GM23338 (cell line): ENCODE data around the gene SLC6A8. TPM values are rescaled to one million over a fixed set of nuclear protein-coding genes. Genes with fewer than 3 reads are reported as not detected.

Source experiments
- ATAC-seq: fragments of 200-7000 bp; cut with Tn5 transposase; 3 replicates; pipeline ENCODE4 v1.9.1; 2020
- DNase-seq: peaks from one replicate; pipeline ENCODE4 v3.0.0-alpha.2; 2015; ENCODE audit warnings: low spot score
- H2AFZ ChIP-seq: fragments of 200-600 bp; sonication (generic); 2 replicates; pipeline ENCODE4 v1.8.0; 2016; ENCODE audit warnings: antibody characterized with exemption, mild to moderate bottlenecking, moderate library complexity
- H3F3A ChIP-seq: fragments of 200-600 bp; sonication (generic); replicated peaks from 2 replicates; pipeline ENCODE4 v1.8.0; 2017; ENCODE audit warnings: antibody characterized with exemption, mixed run types, low read depth
- H3K27ac ChIP-seq: fragments of 200-600 bp; sonication (generic); 2 replicates; pipeline ENCODE4 v1.6.1; 2016; ENCODE audit warnings: low read depth
- H3K27me3 ChIP-seq: fragments of 200-600 bp; sonication (generic); 2 replicates; pipeline ENCODE4 v1.8.0; 2016; ENCODE audit warnings: mild to moderate bottlenecking, mixed run types, moderate library complexity; ENCODE audit not compliant: insufficient read depth
- H3K36me3 ChIP-seq: fragments of 200-600 bp; sonication (generic); 2 replicates; pipeline ENCODE4 v1.8.0; 2016; ENCODE audit warnings: mild to moderate bottlenecking; ENCODE audit not compliant: insufficient read depth
- H3K4me1 ChIP-seq: fragments of 200-600 bp; sonication (generic); 2 replicates; pipeline ENCODE4 v1.8.0; 2016; ENCODE audit warnings: mild to moderate bottlenecking, moderate library complexity; ENCODE audit not compliant: insufficient read depth
- H3K4me2 ChIP-seq: fragments of 200-600 bp; sonication (generic); 2 replicates; pipeline ENCODE4 v1.7.1; 2017; ENCODE audit warnings: mixed run types
- H3K4me3 ChIP-seq: fragments of 200-600 bp; sonication (generic); 2 replicates; pipeline ENCODE4 v1.6.1; 2016; ENCODE audit warnings: mixed run types
- H3K79me2 ChIP-seq: fragments of 200-600 bp; sonication (generic); replicated peaks from 2 replicates; pipeline ENCODE4 v1.8.0; 2017; ENCODE audit warnings: mild to moderate bottlenecking; ENCODE audit not compliant: insufficient read depth
- H3K9me2 ChIP-seq: fragments of 200-600 bp; sonication (generic); 2 replicates; pipeline ENCODE4 v1.8.0; 2017; ENCODE audit not compliant: insufficient read depth
- H4K20me1 ChIP-seq: fragments of 200-600 bp; sonication (generic); replicated peaks from 2 replicates; pipeline ENCODE4 v1.8.0; 2017; ENCODE audit warnings: mild to moderate bottlenecking; ENCODE audit not compliant: insufficient read depth
- H3K27ac Mint-ChIP-seq: 2 replicates; pipeline ENCODE4 v1.8.0; 2020; ENCODE audit warnings: inconsistent platforms, mild to moderate bottlenecking, moderate library complexity, mixed read lengths
- H3K27me3 Mint-ChIP-seq: 3 replicates; pipeline ENCODE4 v1.8.0; 2022; ENCODE audit warnings: low read depth, mild to moderate bottlenecking, moderate library complexity, mixed read lengths, inconsistent platforms; ENCODE audit not compliant: insufficient read depth, poor library complexity
- H3K36me3 Mint-ChIP-seq: 3 replicates; pipeline ENCODE4 v1.8.0; 2021; ENCODE audit warnings: low read depth, mild to moderate bottlenecking, inconsistent platforms, moderate library complexity, mixed read lengths
- H3K4me1 Mint-ChIP-seq: 3 replicates; pipeline ENCODE4 v1.8.0; 2020; ENCODE audit warnings: mild to moderate bottlenecking, inconsistent platforms, mixed read lengths
- H3K4me3 Mint-ChIP-seq: 3 replicates; pipeline ENCODE4 v1.8.0; 2021; ENCODE audit warnings: moderate library complexity, mild to moderate bottlenecking, inconsistent platforms, mixed read lengths
- H3K9me3 Mint-ChIP-seq: 3 replicates; pipeline ENCODE4 v1.8.0; 2020; ENCODE audit warnings: moderate library complexity, mild to moderate bottlenecking, inconsistent platforms, mixed read lengths
- EZH2 ChIP-seq: fragments of 200-600 bp; sonication (generic); IDR thresholded peaks from one replicate; pipeline ENCODE4 v1.8.0; 2017; ENCODE audit warnings: antibody characterized with exemption, mild to moderate bottlenecking, low read depth; ENCODE audit not compliant: unreplicated experiment
- JUNB ChIP-seq: IDR thresholded peaks from one replicate; pipeline ENCODE4 v1.6.1; 2016; ENCODE audit warnings: antibody characterized with exemption; ENCODE audit not compliant: unreplicated experiment
- NANOG ChIP-seq: IDR thresholded peaks from 2 replicates; pipeline ENCODE4 v1.6.1; 2016; ENCODE audit warnings: antibody characterized with exemption, borderline replicate concordance
- POLR2AphosphoS5 ChIP-seq: IDR thresholded peaks from 2 replicates; pipeline ENCODE4 v1.6.1; 2016; ENCODE audit warnings: antibody characterized with exemption, low read depth
- STAT1 ChIP-seq: IDR thresholded peaks from one replicate; pipeline ENCODE4 v1.6.1; 2016; ENCODE audit warnings: antibody characterized with exemption; ENCODE audit not compliant: unreplicated experiment
- ZNF114 ChIP-seq: fragments of 250-450 bp; sonication (Bioruptor Pico); IDR thresholded peaks from 2 replicates; pipeline ENCODE4 v1.5.0; 2020; ENCODE audit warnings: mild to moderate bottlenecking, moderate library complexity
- ZNF331 ChIP-seq: fragments of 250-450 bp; sonication (Bioruptor Pico); IDR thresholded peaks from 2 replicates; pipeline ENCODE4 v1.5.0; 2020; ENCODE audit warnings: low read depth, mild to moderate bottlenecking, moderate library complexity
- polyA plus RNA-seq: library from polyadenylated mRNA; unstranded; fragments of >200 nt; fragmentation: Nextera tagmentation; extraction: Ambion mirVana; gene quantifications from 2 replicates; pipeline ENCODE4 v1.2.1, GENCODE V29; 2016
- total RNA-seq: library from RNA; depleted of rRNA; stranded (reverse); fragments of >200 nt; shearing (Covaris generic); gene quantifications from 2 replicates; pipeline ENCODE4 v1.2.3, GENCODE V29; 2014
- TF ChIP-seq, protein P1 (sequence below), 2 experiments: fragments of 200-600 bp in 1 of 2; sonication (generic) in 1 of 2; conservative IDR thresholded peaks; 2 replicates each; pipeline versions ENCODE4 v1.5.1 to v1.6.1; 2016 to 2017; ENCODE audit warnings: antibody characterized with exemption in 2 of 2, low read depth in 2 of 2, mild to moderate bottlenecking in 2 of 2, moderate library complexity in 1 of 2
- TF ChIP-seq, protein P2 (sequence below): IDR thresholded peaks from one replicate; pipeline ENCODE4 v1.6.1; 2018; ENCODE audit warnings: antibody characterized with exemption; ENCODE audit not compliant: unreplicated experiment
- TF ChIP-seq, protein P3 (sequence below): fragments of 250-450 bp; sonication (Bioruptor Pico); IDR thresholded peaks from 2 replicates; pipeline ENCODE4 v1.5.0; 2020; ENCODE audit warnings: mild to moderate bottlenecking, moderate library complexity
- TF ChIP-seq, protein P4 (sequence below): IDR thresholded peaks from 2 replicates; pipeline ENCODE4 v1.6.1; 2016; ENCODE audit warnings: antibody characterized with exemption

SLC6A8 gene
- total and polyA plus RNA-seq, 2 experiments from 2014 or later, result 19.5 to 68.6 TPM

DNA sequence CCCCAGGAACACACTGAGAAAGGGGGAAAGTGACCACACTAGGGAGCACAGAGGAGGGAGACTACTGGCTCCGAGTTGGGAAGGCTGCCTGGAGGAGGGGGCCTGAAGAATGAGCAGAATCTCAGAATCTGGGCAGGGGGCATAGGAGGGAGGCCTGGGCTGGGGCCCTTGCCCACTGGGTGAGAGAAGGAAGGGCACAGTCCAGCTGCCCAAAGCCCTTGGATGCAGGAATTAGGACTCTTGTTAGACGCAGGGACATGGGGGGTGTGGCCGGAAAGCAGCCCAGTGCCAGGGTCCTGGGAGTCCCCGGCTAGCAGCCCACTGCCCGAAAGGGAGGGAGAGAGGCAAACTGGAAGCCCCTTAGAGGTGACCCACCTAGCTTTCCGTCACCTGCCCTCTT, 42.6 kb upstream of the SLC6A8 start:
- H3K79me2 ChIP-seq, result no peaks in the 10 kb centered on the region
- no peaks in the 10 kb centered on the region; the same call in 1 of the 2 replicates for H3K4me1 ChIP-seq
- Mint-ChIP-seq H3K27me3 (peaks cover 71% of the 10 kb centered on the region), H3K9me3 (no peaks in the 10 kb centered on the region; the same call in 2 of the 3 replicates), H3K4me1 (peaks cover 11% of the 10 kb centered on the region; the same call in 2 of the 3 replicates), H3K36me3 (no peaks in the 10 kb centered on the region), H3K27ac (no peak overlapping the region), H3K4me3 (no peak overlapping the region)
- no peak overlapping the region for H3K4me2 ChIP-seq
- H2AFZ ChIP-seq, result no peak overlapping the region
- no peak for ATAC-seq
- no peak overlapping the region for H3K4me3 ChIP-seq
- H3K27me3 ChIP-seq, result peaks cover 88% of the 10 kb centered on the region
- no peak overlapping the region for H3K27ac ChIP-seq
- no peaks in the 10 kb centered on the region for H4K20me1 ChIP-seq
- no peak for DNase-seq
- H3K9me2 ChIP-seq, result no peaks in the 10 kb centered on the region
- TF ChIP-seq, protein P1, sequence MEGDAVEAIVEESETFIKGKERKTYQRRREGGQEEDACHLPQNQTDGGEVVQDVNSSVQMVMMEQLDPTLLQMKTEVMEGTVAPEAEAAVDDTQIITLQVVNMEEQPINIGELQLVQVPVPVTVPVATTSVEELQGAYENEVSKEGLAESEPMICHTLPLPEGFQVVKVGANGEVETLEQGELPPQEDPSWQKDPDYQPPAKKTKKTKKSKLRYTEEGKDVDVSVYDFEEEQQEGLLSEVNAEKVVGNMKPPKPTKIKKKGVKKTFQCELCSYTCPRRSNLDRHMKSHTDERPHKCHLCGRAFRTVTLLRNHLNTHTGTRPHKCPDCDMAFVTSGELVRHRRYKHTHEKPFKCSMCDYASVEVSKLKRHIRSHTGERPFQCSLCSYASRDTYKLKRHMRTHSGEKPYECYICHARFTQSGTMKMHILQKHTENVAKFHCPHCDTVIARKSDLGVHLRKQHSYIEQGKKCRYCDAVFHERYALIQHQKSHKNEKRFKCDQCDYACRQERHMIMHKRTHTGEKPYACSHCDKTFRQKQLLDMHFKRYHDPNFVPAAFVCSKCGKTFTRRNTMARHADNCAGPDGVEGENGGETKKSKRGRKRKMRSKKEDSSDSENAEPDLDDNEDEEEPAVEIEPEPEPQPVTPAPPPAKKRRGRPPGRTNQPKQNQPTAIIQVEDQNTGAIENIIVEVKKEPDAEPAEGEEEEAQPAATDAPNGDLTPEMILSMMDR (conservative IDR thresholded peaks at IDR 0.05; ENCODE audit: low read depth in 2 of 2), result no peak
- TF ChIP-seq STAT1 (no peak), EZH2 (no peak), ZNF331 (no peak), ZNF114 (CRISPR knock-in tag) (no peak), NANOG (no peak), JUNB (no peak), POLR2AphosphoS5 (no peak)
- TF ChIP-seq, protein P2, sequence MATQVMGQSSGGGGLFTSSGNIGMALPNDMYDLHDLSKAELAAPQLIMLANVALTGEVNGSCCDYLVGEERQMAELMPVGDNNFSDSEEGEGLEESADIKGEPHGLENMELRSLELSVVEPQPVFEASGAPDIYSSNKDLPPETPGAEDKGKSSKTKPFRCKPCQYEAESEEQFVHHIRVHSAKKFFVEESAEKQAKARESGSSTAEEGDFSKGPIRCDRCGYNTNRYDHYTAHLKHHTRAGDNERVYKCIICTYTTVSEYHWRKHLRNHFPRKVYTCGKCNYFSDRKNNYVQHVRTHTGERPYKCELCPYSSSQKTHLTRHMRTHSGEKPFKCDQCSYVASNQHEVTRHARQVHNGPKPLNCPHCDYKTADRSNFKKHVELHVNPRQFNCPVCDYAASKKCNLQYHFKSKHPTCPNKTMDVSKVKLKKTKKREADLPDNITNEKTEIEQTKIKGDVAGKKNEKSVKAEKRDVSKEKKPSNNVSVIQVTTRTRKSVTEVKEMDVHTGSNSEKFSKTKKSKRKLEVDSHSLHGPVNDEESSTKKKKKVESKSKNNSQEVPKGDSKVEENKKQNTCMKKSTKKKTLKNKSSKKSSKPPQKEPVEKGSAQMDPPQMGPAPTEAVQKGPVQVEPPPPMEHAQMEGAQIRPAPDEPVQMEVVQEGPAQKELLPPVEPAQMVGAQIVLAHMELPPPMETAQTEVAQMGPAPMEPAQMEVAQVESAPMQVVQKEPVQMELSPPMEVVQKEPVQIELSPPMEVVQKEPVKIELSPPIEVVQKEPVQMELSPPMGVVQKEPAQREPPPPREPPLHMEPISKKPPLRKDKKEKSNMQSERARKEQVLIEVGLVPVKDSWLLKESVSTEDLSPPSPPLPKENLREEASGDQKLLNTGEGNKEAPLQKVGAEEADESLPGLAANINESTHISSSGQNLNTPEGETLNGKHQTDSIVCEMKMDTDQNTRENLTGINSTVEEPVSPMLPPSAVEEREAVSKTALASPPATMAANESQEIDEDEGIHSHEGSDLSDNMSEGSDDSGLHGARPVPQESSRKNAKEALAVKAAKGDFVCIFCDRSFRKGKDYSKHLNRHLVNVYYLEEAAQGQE, result no peak
- TF ChIP-seq, protein P3, sequence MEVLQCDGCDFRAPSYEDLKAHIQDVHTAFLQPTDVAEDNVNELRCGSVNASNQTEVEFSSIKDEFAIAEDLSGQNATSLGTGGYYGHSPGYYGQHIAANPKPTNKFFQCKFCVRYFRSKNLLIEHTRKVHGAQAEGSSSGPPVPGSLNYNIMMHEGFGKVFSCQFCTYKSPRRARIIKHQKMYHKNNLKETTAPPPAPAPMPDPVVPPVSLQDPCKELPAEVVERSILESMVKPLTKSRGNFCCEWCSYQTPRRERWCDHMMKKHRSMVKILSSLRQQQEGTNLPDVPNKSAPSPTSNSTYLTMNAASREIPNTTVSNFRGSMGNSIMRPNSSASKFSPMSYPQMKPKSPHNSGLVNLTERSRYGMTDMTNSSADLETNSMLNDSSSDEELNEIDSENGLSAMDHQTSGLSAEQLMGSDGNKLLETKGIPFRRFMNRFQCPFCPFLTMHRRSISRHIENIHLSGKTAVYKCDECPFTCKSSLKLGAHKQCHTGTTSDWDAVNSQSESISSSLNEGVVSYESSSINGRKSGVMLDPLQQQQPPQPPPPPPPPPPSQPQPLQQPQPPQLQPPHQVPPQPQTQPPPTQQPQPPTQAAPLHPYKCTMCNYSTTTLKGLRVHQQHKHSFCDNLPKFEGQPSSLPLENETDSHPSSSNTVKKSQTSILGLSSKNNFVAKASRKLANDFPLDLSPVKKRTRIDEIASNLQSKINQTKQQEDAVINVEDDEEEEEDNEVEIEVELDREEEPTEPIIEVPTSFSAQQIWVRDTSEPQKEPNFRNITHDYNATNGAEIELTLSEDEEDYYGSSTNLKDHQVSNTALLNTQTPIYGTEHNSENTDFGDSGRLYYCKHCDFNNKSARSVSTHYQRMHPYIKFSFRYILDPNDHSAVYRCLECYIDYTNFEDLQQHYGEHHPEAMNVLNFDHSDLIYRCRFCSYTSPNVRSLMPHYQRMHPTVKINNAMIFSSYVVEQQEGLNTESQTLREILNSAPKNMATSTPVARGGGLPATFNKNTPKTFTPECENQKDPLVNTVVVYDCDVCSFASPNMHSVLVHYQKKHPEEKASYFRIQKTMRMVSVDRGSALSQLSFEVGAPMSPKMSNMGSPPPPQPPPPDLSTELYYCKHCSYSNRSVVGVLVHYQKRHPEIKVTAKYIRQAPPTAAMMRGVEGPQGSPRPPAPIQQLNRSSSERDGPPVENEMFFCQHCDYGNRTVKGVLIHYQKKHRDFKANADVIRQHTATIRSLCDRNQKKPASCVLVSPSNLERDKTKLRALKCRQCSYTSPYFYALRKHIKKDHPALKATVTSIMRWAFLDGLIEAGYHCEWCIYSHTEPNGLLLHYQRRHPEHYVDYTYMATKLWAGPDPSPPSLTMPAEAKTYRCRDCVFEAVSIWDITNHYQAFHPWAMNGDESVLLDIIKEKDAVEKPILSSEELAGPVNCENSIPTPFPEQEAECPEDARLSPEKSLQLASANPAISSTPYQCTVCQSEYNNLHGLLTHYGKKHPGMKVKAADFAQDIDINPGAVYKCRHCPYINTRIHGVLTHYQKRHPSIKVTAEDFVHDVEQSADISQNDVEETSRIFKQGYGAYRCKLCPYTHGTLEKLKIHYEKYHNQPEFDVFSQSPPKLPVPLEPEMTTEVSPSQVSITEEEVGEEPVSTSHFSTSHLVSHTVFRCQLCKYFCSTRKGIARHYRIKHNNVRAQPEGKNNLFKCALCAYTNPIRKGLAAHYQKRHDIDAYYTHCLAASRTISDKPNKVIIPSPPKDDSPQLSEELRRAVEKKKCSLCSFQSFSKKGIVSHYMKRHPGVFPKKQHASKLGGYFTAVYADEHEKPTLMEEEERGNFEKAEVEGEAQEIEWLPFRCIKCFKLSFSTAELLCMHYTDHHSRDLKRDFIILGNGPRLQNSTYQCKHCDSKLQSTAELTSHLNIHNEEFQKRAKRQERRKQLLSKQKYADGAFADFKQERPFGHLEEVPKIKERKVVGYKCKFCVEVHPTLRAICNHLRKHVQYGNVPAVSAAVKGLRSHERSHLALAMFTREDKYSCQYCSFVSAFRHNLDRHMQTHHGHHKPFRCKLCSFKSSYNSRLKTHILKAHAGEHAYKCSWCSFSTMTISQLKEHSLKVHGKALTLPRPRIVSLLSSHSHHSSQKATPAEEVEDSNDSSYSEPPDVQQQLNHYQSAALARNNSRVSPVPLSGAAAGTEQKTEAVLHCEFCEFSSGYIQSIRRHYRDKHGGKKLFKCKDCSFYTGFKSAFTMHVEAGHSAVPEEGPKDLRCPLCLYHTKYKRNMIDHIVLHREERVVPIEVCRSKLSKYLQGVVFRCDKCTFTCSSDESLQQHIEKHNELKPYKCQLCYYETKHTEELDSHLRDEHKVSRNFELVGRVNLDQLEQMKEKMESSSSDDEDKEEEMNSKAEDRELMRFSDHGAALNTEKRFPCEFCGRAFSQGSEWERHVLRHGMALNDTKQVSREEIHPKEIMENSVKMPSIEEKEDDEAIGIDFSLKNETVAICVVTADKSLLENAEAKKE (CRISPR knock-in tag), result no peak
- TF ChIP-seq, protein P4, sequence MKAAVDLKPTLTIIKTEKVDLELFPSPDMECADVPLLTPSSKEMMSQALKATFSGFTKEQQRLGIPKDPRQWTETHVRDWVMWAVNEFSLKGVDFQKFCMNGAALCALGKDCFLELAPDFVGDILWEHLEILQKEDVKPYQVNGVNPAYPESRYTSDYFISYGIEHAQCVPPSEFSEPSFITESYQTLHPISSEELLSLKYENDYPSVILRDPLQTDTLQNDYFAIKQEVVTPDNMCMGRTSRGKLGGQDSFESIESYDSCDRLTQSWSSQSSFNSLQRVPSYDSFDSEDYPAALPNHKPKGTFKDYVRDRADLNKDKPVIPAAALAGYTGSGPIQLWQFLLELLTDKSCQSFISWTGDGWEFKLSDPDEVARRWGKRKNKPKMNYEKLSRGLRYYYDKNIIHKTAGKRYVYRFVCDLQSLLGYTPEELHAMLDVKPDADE, result no peak
- no peaks in the 10 kb centered on the region for H3F3A ChIP-seq
- H3K36me3 ChIP-seq, result no peaks in the 10 kb centered on the region
